ENCODE measurements around the gene ILF3.

DNA sequence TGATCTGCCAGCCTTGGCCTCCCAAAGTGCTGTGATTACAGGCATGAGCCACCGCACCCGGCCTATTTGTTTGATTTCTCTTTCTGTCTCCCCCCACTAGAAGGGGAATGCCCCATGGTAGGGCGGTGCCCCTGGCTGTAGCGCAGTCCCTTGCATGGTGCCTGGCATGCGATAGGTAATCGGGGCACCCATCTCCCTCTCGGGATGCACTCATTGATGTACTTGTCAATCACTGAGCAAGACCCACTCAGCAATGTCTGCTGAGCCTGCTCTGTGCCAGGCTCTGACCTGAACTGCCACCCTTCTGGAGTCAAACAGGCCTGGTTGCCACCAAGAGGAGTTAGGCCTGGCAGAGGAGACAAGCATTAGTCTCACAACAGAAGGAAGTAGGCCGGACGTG lies 83.6 kb downstream of the ILF3 start:
- TF ChIP-seq POLR2AphosphoS5 (IDR thresholded peaks at IDR 0.05) (no peak), CTCF (IDR thresholded peaks at IDR 0.05) (no peak), EP300 (IDR thresholded peaks at IDR 0.05) (no peak), POLR2A (IDR thresholded peaks at IDR 0.05) (no peak)

All from suprapubic skin (tissue), 4 donors.